ENCODE measurements around the gene SPTAN1.
"Not testable (repeated sequence)": the region's sequence is repeated elsewhere in the genome, so short reads cannot be mapped to it uniquely, and the experiment has no call there.

Gene SPTAN1

GRCh38 chr9:128553728-128554127 is 1.3 kb downstream of the SPTAN1 start:
- no peak for DNase-seq

DNA sequence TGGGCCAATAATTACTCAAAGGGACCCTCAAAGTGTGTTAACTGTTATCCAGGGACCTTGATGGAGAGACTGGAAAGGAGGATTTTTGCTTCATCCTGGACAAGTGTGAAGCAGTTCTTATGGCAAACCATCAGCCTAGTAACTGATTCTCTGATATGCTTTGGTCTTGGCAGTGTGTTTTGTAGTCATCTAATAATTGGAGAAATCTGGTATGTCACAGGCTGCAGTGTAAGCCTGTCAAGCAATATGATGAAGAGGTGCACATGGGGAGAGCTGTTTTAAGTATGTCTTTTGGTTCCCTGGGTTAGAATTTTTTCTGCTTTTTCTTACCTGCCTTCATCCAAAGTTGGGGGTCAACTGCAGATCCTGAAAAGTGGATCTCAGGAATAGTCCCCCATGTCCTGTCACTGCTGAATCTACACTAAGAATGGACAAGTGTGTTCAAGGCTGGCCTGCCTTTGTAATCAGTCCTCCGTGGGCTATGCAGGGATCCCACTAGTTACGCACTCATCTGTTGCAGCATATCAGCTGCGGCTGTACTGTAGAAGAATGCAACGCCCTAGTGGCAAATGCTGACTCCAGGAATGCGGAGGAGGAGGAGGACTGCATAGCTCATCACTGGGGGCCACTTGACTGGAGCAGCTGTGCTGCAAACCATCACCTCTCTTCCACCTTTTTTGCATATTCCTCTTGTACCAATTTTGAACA is 1.9 kb downstream of the SPTAN1 start:
- DNase-seq: no peak

DNA sequence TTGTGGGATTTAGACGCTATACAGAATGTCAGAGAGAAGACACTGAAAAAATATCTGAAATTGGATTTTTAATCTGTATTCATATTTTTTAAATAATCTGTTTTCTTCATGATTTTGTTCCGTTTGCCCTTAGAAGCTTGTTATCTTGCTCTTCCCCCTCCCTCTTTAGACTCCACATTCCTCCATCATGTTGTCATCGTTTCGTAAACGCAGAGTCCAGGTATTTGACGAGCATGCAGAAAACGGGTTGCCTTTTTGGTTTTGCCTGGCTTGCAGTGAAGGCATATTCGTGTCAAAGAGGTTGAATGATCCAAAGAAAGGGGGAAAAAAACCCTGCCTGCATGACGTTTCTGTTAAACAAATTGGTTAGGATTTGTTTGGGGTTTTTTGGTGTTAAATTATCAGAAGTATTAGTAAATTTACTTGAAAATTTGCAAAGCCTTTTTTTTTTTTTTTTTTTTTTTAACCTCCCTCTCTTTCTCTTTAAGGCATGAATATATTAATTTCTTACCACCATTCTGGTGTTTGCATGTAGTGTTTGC is 2.9 kb downstream of the SPTAN1 start:
- no peak for DNase-seq

GRCh38 chr9:128556276-128556675 is 3.9 kb downstream of the SPTAN1 start:
- no peak for DNase-seq

DNA sequence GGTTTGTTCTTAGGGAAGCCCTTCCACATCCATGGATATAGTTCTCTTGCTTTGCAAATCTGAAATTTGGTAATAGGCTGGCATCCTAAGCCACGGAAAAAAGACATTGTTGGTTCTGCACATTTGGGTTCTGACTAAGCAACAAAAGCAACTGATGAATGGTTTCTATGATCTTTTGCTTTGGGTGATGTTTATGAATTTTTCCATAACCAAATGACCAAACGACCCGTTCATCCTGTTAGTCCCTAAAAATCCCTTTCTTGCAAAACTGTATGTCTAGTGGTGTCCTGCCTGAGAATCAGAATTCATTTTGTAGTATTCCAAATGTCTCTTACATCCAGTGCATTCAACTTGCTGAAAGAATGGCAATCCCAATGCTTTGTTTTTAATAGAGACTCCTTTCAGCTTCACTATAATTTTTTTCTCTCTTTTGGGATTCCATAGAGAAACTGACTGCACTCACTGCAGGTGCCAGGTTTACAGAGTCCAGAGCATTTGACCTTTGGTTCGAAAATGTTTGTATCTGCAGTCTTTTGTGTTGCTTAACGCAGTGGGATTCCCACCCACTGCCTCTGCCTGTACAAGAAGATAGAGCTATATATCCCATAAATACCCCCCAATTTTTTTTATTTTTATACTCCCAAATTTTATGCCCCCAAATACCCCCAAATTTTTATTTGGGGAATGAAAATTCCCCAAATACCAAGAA is 4.7 kb downstream of the SPTAN1 start:
- DNase-seq: no peak

GRCh38 chr9:128558431-128559310 is 6.3 kb downstream of the SPTAN1 start:
- peak; percentile 86 for DNase-seq

- DNase-seq: no peak
Observed at GRCh38 chr9:128565578-128565977, 13.2 kb downstream of the SPTAN1 start.

- no peak for DNase-seq
Observed at GRCh38 chr9:128568470-128569078, 16.2 kb downstream of the SPTAN1 start.

DNA sequence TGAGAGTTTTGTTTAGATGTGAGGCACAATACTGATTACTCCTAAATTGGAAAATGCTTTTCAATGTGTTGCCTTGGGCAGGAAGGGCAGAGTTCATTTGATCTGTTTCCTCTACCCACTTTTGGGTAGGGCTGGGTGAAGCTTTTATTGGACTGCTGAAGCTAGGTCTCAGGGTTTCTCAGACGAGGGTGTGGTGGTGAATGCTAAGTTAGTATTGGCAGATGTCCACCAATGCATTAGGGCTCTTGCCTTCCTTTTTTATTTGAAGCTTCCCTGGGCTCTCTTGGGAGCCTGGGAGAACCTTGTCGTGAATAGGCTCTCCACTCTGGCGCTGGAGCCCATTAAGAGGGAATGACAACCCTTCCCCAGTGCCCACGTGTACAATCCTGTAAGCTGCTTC is 23.1 kb downstream of the SPTAN1 start:
- no peak for DNase-seq

DNA sequence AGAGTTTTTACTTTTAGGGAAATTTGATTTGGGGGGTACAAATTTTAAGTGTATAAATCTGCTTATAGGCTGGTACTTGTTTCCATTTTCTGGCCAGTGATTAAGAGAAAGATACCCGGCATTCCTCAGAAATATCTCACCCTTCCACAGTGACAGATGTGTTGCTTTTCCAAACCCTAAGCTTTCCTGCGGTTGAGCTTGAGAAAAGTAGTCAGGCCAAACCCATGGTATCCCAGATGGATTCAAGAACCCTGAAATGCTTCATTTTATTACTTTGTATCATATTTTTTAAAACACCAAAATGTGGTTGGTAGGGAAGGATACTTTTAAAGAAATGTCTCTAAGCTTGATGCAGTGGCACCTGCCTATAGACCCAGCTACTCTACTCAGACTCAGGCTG is 23.5 kb downstream of the SPTAN1 start:
- DNase-seq: no peak

- no peak for DNase-seq
Observed at GRCh38 chr9:128577206-128577605, 24.8 kb downstream of the SPTAN1 start.

DNA sequence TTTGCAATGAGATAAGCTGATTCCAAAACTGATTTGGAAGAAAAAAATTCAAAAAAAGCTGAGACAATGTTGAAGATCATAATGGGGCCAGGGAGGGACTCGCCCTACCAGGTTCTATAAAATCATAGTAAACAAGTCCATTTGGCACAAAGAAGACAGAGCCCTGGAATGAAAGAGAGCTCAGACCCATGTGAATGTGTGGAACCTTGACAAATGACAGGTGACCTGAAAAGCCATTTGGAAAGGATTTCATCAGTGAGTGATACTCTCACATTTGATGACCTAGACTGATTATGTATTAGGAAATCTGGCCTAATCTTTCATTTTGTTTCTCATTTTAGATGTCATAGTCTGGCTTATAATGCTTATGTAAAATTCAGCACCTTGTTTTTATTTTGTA is 26.8 kb downstream of the SPTAN1 start:
- no peak for DNase-seq

DNA sequence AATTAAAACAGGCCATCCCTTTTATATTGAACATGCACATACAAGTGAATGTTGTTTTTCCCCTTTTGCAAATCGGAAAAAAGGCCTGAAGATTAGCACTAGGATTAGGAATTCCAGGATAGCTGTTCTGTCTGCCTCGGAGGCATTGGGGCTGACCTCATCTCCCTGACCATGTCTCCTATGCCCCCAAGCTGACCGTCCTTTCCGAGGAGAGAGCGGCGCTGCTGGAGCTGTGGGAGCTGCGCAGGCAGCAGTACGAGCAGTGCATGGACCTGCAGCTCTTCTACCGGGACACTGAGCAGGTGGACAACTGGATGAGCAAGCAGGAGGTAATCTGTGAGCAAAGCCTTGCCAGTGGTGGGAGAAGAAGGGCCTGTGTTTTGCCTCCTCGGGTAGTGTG is 28.3 kb downstream of the SPTAN1 start:
- no peak for DNase-seq

- DNase-seq: not testable (repeated sequence)
Observed at GRCh38 chr9:128585155-128585554, 32.8 kb downstream of the SPTAN1 start.

GRCh38 chr9:128586934-128587333 is 34.5 kb downstream of the SPTAN1 start:
- not testable (repeated sequence) for DNase-seq

DNA sequence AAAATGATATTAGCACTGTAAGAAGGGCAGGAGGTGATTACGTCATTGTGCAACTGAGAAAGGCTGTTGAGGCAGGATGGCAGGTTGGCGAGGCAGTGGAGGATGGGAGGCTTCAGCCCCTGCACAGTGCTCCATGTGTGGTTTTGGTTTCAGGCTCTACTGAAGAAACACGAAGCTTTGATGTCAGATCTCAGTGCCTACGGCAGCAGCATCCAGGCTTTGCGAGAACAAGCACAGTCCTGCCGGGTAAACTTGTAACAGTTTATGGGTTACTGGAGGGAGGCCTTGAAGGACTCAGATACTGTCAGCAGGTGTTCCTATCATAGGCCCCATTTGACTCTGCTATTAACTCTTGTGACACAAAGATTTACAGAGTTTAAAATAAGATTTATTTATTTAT is 35.1 kb downstream of the SPTAN1 start:
- no peak for DNase-seq

DNA sequence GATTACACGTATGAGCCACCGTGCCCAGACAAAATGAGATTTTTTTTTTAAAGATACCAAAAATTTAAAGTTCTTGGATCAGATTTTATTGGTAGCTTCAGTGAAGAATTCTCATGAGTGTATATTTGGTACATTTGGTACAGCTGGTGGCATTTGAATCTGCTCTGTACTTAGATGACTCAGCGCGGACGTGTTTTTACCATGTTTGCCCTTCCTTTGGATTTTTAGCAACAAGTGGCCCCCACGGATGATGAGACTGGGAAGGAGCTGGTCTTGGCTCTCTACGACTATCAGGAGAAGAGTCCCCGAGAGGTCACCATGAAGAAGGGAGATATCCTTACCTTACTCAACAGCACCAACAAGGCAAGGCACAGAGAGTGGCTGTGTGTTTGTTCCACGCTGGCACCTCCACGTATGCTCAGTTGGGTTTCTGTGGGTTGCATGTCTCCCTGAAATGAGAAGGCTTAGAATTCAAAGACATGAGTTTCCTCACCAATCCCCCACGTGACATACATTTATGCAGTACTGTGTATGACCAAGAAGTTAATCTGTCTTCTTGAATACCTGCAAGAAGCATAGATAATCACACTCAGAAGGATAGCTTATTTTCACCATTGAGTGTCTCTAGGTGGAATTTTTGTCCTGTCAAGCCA is 36.3 kb downstream of the SPTAN1 start:
- DNase-seq: no peak

DNA sequence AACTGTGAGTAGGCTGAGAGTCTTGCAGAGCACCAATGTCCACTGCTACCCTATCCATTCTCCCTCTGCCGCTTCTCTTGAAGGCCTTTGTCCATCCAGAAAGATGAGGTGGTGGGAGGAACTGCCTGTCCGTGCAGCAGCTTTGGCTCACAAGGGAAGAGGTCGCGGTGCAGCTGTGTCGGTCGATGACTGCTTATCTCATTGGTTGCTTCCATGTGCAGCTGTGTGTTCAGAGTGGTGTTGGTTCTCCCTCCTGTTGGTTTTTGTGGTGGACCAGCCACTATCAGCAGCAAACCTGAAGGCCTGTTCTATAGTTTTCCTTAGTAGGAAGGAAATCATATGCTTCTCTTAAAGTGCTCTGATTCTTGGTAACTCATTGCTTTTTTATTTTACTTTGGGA is 40.7 kb downstream of the SPTAN1 start:
- DNase-seq: no peak

DNA sequence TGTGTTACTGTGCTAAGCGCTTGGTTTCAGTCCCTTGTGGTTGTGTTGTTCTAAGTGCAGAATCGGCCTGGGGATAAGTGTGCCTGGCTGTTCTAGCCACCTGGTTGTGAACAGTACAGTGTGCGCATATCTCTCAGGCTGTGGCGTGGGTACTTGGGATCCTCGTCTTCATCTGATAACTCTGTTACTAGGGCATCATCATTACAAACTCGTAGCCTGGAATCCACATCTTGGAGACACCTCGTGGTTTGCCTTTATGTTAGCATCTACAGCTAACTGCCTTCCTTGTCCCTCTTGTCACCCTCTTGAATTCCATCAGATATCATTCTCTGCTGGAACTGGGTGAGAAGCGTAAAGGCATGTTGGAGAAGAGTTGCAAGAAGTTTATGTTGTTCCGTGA is 41.5 kb downstream of the SPTAN1 start:
- no peak for DNase-seq

DNA sequence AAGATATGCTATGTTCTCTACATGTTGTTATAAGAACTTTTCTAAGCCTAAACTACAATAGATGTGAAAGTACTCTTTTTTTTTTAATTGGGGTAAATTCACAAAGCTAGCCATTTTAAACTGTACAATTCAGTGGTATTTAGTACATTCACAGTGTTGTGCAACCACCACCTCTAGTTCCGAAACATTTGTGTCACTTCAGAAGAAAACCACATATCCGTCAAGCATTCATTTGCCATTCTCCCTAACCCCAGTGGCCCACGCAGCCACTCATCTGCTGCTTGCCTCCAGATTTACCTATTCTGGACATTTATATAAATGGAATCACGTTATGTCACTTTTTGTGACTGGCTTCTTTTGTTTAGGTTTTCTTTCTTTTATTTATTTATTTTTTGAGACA is 43.1 kb downstream of the SPTAN1 start:
- DNase-seq: no peak

- DNase-seq: no peak
Observed at GRCh38 chr9:128600099-128600498, 47.7 kb downstream of the SPTAN1 start.

GRCh38 chr9:128603697-128604096 is 51.3 kb downstream of the SPTAN1 start:
- no peak for DNase-seq

All from NCI-H2171 treated with DMSO at 0.1 percent for 48 hours (cell line).